Mononuclear cell (primary cell): ENCODE measurements around the gene COMMD10. TPM values are rescaled to one million over a fixed set of nuclear protein-coding genes. Genes with fewer than 3 reads are reported as not detected.

Experiments
- H3K27me3 ChIP-seq: 2 replicates; pipeline ENCODE4 v1.6.0; 2011; ENCODE audit warnings: low read length, control low read depth; ENCODE audit not compliant: insufficient read depth
- H3K4me1 ChIP-seq: 2 replicates; pipeline ENCODE4 v1.5.1; 2011; ENCODE audit warnings: mild to moderate bottlenecking, low read length, control low read depth; ENCODE audit not compliant: insufficient read depth
- H3K4me3 ChIP-seq: 2 replicates; pipeline ENCODE4 v1.5.1; 2011; ENCODE audit warnings: mild to moderate bottlenecking, low read length, moderate library complexity
- H3K9me3 ChIP-seq: 2 replicates; pipeline ENCODE4 v1.5.1; 2011; ENCODE audit warnings: low read depth, mild to moderate bottlenecking, control low read depth, low read length
- total RNA-seq: library from RNA; depleted of rRNA; stranded (reverse); fragments of >200 nt; gene quantifications from one replicate; pipeline ENCODE4 v1.2.3, GENCODE V29; 2012

Gene COMMD10
- total RNA-seq, 1 donor: 40.0 TPM

DNA sequence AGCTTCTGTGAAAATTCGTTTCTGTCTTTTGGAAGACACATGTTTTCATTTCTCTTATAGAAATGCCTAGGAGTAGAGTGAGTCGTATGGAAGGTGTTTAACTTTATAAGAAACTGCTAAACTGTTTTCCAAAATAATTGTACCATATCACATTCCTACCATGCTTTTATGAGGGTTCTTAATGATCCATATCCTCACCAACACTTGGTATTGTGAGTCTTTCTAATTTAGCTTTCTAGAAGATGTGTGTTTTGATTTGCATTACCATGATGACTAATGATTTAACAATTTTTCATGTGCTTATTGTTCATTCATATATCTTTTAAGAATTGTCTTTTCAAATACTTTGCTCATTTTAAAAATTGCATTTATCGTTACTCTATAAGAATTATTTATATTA, 223.6 kb downstream of the COMMD10 start:
- Histone ChIP-seq H3K4me3 (no peak overlapping the region), H3K27me3 (no peaks in the 10 kb centered on the region), H3K4me1 (no peaks in the 10 kb centered on the region), H3K9me3 (peaks cover 35% of the 10 kb centered on the region)

DNA sequence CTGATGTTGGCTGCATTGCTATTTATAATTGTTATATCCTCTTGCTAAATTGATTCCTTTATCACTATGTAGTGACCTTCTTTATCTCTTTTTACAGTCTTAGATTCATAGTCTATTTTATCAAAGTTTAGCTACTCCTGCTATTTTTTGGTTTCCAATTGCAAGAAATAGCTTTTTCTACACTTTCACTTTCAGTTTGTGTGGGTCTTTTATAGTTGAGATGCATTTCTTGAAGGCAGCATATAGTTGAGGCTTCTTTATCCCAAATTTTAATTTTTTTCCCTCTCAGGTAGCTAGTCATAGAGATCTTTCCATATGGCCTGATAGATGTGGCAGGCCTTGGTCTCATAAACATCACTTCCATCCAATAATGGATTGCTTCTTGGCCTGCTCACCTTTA, 228.5 kb downstream of the COMMD10 start:
- H3K4me1 ChIP-seq: no peaks in the 10 kb centered on the region
- H3K27me3 ChIP-seq: no peaks in the 10 kb centered on the region
- H3K4me3 ChIP-seq: no peak overlapping the region
- peaks cover 27% of the 10 kb centered on the region for H3K9me3 ChIP-seq

DNA sequence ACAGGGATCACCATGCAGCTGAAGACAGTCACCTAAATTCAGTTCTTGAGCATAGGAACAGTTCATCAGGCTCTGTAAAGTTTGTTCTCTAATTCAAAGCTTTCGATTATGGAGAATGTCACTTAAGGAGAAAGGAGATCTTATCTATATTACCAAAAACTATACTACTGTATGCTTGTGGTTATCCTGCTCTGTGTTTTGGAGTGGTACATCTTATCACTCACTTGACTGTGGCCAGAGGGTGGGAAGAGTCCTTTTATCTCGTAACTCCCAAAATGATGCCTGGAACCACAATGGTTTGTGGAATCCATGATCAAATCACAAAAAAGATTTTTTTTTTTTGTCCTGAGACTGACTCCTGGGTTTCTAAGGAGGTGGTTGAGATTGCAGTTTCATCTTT, 230.7 kb downstream of the COMMD10 start:
- no peaks in the 10 kb centered on the region for H3K27me3 ChIP-seq
- peaks cover 7% of the 10 kb centered on the region for H3K9me3 ChIP-seq
- no peak overlapping the region for H3K4me3 ChIP-seq
- no peaks in the 10 kb centered on the region for H3K4me1 ChIP-seq

DNA sequence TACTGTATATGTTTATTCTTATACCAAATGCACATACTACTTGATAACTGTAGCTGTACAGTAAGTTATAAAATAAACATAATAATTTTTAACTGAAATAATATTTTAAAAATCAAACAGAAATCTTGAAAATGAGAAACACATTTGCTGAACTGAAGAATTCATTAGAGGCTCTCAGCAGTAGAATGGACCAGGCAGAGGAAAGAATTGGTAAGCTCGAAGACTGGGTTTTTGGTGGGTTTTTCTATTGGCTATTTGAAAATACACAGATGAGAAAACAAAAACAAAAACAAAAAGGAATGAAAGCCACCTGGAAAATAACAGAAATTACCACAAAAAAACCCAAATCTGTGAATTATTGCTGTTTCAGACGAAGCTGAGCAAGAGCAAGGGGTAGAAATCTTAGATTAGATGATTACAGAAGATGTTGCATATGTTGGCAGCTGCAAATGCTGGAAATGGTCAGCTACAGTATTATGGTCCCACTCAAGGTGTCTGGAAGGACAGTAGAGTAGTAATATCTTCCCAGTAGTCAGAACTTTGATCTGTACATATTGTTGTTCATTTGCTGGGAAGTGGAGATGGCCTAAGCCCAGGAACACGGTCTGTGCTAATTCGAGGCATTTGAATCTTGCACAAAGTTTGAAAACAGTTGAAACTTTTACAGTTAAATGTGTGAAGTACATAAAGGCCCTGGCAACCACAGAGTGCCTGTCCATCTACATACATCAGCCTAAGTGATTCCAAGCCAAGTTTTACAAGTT, 233.4 kb downstream of the COMMD10 start:
- no peaks in the 10 kb centered on the region for H3K4me1 ChIP-seq
- no peaks in the 10 kb centered on the region for H3K27me3 ChIP-seq
- no peak overlapping the region for H3K4me3 ChIP-seq
- H3K9me3 ChIP-seq: peaks cover 7% of the 10 kb centered on the region

DNA sequence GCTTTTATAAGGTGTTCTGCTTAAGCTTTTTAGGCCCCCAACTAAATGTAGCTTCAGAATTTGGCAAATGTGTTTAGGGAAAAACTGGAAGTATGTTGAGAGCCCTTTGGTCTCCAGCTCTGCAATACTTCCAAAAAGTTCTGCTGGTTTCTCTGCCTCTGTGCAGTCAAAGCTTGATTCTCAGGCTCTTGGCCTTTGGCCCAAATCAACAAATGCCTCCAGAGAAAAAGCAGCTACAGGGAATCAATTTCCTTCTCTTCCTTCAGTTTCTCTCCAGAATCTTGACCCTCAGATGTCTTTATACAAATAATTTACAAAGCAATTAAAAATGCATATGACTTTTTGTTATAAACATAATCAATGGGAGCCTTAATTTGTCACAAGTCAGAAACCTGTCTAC, 235.7 kb downstream of the COMMD10 start:
- Histone ChIP-seq H3K4me1 (no peaks in the 10 kb centered on the region), H3K4me3 (no peak overlapping the region), H3K9me3 (peaks cover 7% of the 10 kb centered on the region), H3K27me3 (no peaks in the 10 kb centered on the region)

DNA sequence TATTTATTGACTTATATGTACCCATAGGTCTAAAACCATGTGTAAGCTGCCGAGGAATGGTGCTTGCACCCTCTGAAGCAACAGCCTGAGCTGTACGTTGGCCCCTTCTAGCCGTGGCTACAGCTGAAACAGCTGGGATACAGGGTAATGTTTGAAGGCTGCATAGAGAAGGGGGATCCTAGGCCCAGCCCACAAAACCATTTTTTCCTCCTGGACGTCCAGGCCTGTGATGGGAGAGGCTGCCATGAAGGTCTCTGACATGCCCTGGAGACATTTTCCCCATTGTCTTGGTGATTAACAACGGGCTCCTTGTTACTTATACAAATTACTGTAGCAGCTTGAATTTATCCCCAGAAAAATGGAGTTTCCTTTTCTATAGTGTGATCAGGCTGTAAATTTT, 244.7 kb downstream of the COMMD10 start:
- Histone ChIP-seq H3K9me3 (peaks cover 14% of the 10 kb centered on the region), H3K4me3 (no peak overlapping the region), H3K27me3 (no peaks in the 10 kb centered on the region), H3K4me1 (no peaks in the 10 kb centered on the region)

DNA sequence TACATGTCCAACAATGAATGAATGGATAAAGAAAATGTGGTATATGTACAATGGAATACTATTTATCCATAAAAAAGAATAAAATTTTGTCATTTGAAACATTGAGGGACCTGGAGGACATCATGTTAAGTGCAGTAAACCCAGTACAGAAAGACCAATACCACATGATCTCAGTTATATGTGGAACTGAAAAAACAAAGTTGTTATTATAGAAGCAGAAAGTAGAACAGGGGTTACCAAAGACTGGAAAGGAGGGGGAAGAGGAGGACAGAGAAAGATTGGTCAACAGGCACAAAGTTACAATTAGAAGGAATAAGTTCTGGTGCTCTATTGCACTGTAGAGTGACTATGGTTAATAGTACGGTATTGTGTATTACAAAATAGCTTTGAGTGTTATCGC, 256.0 kb downstream of the COMMD10 start:
- no peak overlapping the region for H3K4me3 ChIP-seq
- H3K27me3 ChIP-seq: no peaks in the 10 kb centered on the region
- H3K9me3 ChIP-seq: peaks cover 25% of the 10 kb centered on the region
- peaks cover 7% of the 10 kb centered on the region for H3K4me1 ChIP-seq

Other genes with a start within 250 kb of the COMMD10 start
- gene ATG12, start 243.5 kb upstream of the COMMD10 start, total RNA-seq: 63.2 TPM
- 77.3 TPM for gene AP3S1, start 243.1 kb upstream of the COMMD10 start, total RNA-seq
- under 0.01 TPM for gene LVRN, start 122.5 kb upstream of the COMMD10 start, total RNA-seq
- not detected for gene ARL14EPL, start 52.6 kb upstream of the COMMD10 start, total RNA-seq